HCT116 (cell line): ENCODE measurements around the gene CCL23. TPM values are rescaled to one million over a fixed set of nuclear protein-coding genes. Genes with fewer than 3 reads are reported as not detected.

Source experiments
- ATAC-seq: fragments of 200-7000 bp; cut with Tn5 transposase; 2 replicates; pipeline ENCODE4 v1.9.1; 2020; ENCODE audit warnings: mild to moderate bottlenecking, moderate library complexity
- BruUV-seq: library from RNA; stranded (reverse); fragments of 400-500 nt; replicated peaks from 2 replicates; lab custom pipeline; 2021; lab: Mats Ljungman, UMichigan
- CTCF ChIA-PET: fragments of 300-600 bp; sonication (Branson Sonifier 250); formaldehyde crosslinking; loops from one replicate; lab custom pipeline; 2021; ENCODE audit warnings: antibody characterized with exemption; lab: Charles Lee
- POLR2A ChIA-PET: fragments of 300-600, 350-600 bp; sonication (Branson Sonifier 250); formaldehyde crosslinking; loops from one replicate; lab custom pipeline; 2021; ENCODE audit warnings: antibody characterized with exemption; lab: Charles Lee
- RAD21 ChIA-PET, 2 experiments: fragments of 300-600 bp; sonication (Branson Sonifier 250); formaldehyde crosslinking; loops; one replicate each; lab custom pipeline; 2023; ENCODE audit warnings: low total read pairs in 2 of 2; ENCODE audit not compliant: uncharacterized antibody in 2 of 2, unreplicated experiment in 2 of 2, low non-redundant PET in 1 of 2; lab: Charles Lee
- DNase-seq: peaks from one replicate; pipeline ENCODE4 v3.0.0-alpha.2; 2010; ENCODE audit warnings: low read depth, low spot score
- H2AFZ ChIP-seq: fragments of 200-600 bp; shearing (Covaris generic), sonication (generic); 2 replicates; pipeline ENCODE4 v1.6.1; 2017; ENCODE audit warnings: low read depth, mixed run types, mixed read lengths, antibody characterized with exemption, low read length; ENCODE audit not compliant: poor library complexity, severe bottlenecking
- H3K27ac ChIP-seq: 2 replicates; pipeline ENCODE4 v1.5.1; 2012; ENCODE audit warnings: low read depth, low read length
- H3K27me3 ChIP-seq: fragments of 200-600 bp; sonication (generic); 2 replicates; pipeline ENCODE4 v1.6.1; 2016; ENCODE audit warnings: mixed run types, low read length, mixed read lengths; ENCODE audit not compliant: insufficient read depth
- H3K36me3 ChIP-seq, 2 experiments: fragments of 200-500 bp in 1 of 2; fragments of 200-600 bp in 1 of 2; sonication (Bioruptor generic) in 1 of 2; sonication (generic) in 1 of 2; 2 replicates each; pipeline versions ENCODE4 v1.5.1 to v1.6.1; 2014 to 2016; ENCODE audit warnings: low read length in 2 of 2, inconsistent platforms in 1 of 2, mixed read lengths in 1 of 2, mixed run types in 1 of 2; ENCODE audit not compliant: insufficient read depth in 2 of 2, control insufficient read depth in 1 of 2
- H3K4me1 ChIP-seq, 2 experiments: fragments of 200-600 bp in 1 of 2; sonication (generic) in 1 of 2; 2 replicates each; pipeline versions ENCODE4 v1.5.1 to v1.6.1; 2012 to 2017; ENCODE audit warnings: low read length in 2 of 2, inconsistent platforms in 1 of 2, mild to moderate bottlenecking in 1 of 2, mixed read lengths in 1 of 2, mixed run types in 1 of 2, moderate library complexity in 1 of 2; ENCODE audit not compliant: insufficient read depth in 2 of 2, control insufficient read depth in 1 of 2
- H3K4me2 ChIP-seq: fragments of 200-600 bp; sonication (generic); 2 replicates; pipeline ENCODE4 v1.6.1; 2017; ENCODE audit warnings: mixed run types, low read length, mixed read lengths
- H3K4me3 ChIP-seq, 2 experiments: fragments of 200-600 bp in 1 of 2; sonication (generic) in 1 of 2; replicated peaks in 1 of 2; 2 replicates each; pipeline ENCODE4 v1.5.1; 2011 to 2016; ENCODE audit warnings: low read length in 2 of 2, control low read depth in 1 of 2, low read depth in 1 of 2, mild to moderate bottlenecking in 1 of 2, mixed read lengths in 1 of 2, mixed run types in 1 of 2
- H3K79me2 ChIP-seq: fragments of 200-600 bp; sonication (generic); 2 replicates; pipeline ENCODE4 v1.6.1; 2017; ENCODE audit warnings: mild to moderate bottlenecking, mixed run types, low read length, moderate library complexity, mixed read lengths; ENCODE audit not compliant: insufficient read depth
- H3K9ac ChIP-seq: fragments of 200-600 bp; sonication (generic); 2 replicates; pipeline ENCODE4 v1.6.1; 2016; ENCODE audit warnings: low read length, mixed read lengths
- H3K9me2 ChIP-seq: fragments of 200-600 bp; sonication (generic), shearing (Covaris generic); 2 replicates; pipeline ENCODE4 v1.6.1; 2017; ENCODE audit warnings: mixed run types, mild to moderate bottlenecking, moderate library complexity; ENCODE audit not compliant: insufficient read depth
- H3K9me3 ChIP-seq, 2 experiments: fragments of 200-500 bp in 1 of 2; fragments of 200-600 bp in 1 of 2; sonication (Bioruptor generic) in 1 of 2; sonication (generic) in 1 of 2; 2 replicates each; pipeline ENCODE4 v1.6.1; 2014 to 2017; ENCODE audit warnings: low read length in 2 of 2, mixed read lengths in 2 of 2, inconsistent platforms in 1 of 2, low read depth in 1 of 2, mild to moderate bottlenecking in 1 of 2, mixed run types in 1 of 2, moderate library complexity in 1 of 2; ENCODE audit not compliant: control insufficient read depth in 1 of 2, insufficient read depth in 1 of 2
- H4K20me1 ChIP-seq: fragments of 200-600 bp; sonication (generic), shearing (Covaris generic); 2 replicates; pipeline ENCODE4 v1.6.1; 2017; ENCODE audit warnings: mixed run types, mild to moderate bottlenecking, moderate library complexity; ENCODE audit not compliant: insufficient read depth
- CBX3 ChIP-seq: IDR thresholded peaks from 2 replicates; pipeline ENCODE4 v1.6.1; 2012; ENCODE audit warnings: low read depth
- CTCF ChIP-seq, 3 experiments: fragments of 200-600 bp in 1 of 3; sonication (generic) in 1 of 3; IDR thresholded peaks in 2 of 3; conservative IDR thresholded peaks in 1 of 3; 2 replicates each; pipeline ENCODE4 v1.5.1; 2012 to 2017; ENCODE audit warnings: low read depth in 2 of 3, low read length in 2 of 3, antibody characterized with exemption in 1 of 3, borderline replicate concordance in 1 of 3, control low read depth in 1 of 3, mild to moderate bottlenecking in 1 of 3, mixed read lengths in 1 of 3, mixed run types in 1 of 3, moderate library complexity in 1 of 3; ENCODE audit not compliant: insufficient read depth in 1 of 3
- EGR1 ChIP-seq: IDR thresholded peaks from 2 replicates; pipeline ENCODE4 v1.6.1; 2012; ENCODE audit warnings: low read depth
- ELF1 ChIP-seq: IDR thresholded peaks from 2 replicates; pipeline ENCODE4 v1.6.1; 2012; ENCODE audit warnings: low read depth, borderline replicate concordance
- EZH2 ChIP-seq: fragments of 200-600 bp; sonication (generic); IDR thresholded peaks from 2 replicates; pipeline ENCODE4 v1.6.1; 2017; ENCODE audit warnings: antibody characterized with exemption, mixed run types
- EZH2phosphoT487 ChIP-seq: fragments of 200-600 bp; IDR thresholded peaks from 2 replicates; pipeline ENCODE4 v1.6.1; 2018; ENCODE audit warnings: antibody characterized with exemption, borderline replicate concordance
- FOSL1 ChIP-seq: IDR thresholded peaks from 2 replicates; pipeline ENCODE4 v1.6.1; 2012; ENCODE audit warnings: low read depth
- JUND ChIP-seq: IDR thresholded peaks from 2 replicates; pipeline ENCODE4 v1.6.1; 2012
- POLR2A ChIP-seq: IDR thresholded peaks from 2 replicates; pipeline ENCODE4 v1.7.0; 2011; ENCODE audit warnings: borderline replicate concordance; ENCODE audit not compliant: insufficient read depth, insufficient read length; ENCODE audit errors: extremely low read depth
- POLR2AphosphoS5 ChIP-seq: IDR thresholded peaks from 2 replicates; pipeline ENCODE4 v1.6.1; 2011; ENCODE audit warnings: mild to moderate bottlenecking, low read depth, low read length, moderate library complexity
- RAD21 ChIP-seq: IDR thresholded peaks from 2 replicates; pipeline ENCODE4 v1.6.1; 2012; ENCODE audit warnings: low read depth, mild to moderate bottlenecking
- SIN3A ChIP-seq: IDR thresholded peaks from 2 replicates; pipeline ENCODE4 v1.6.1; 2012; ENCODE audit warnings: low read depth
- SP1 ChIP-seq: IDR thresholded peaks from 2 replicates; pipeline ENCODE4 v1.6.1; 2012; ENCODE audit warnings: low read depth
- TCF7L2 ChIP-seq: IDR thresholded peaks from 2 replicates; pipeline ENCODE4 v1.7.0; 2011; ENCODE audit warnings: borderline replicate concordance, inconsistent platforms; ENCODE audit not compliant: insufficient read depth, insufficient read length; ENCODE audit errors: extremely low read depth
- ZBTB33 ChIP-seq: IDR thresholded peaks from 2 replicates; pipeline ENCODE4 v1.6.1; 2011; ENCODE audit warnings: mild to moderate bottlenecking, low read length, moderate library complexity; ENCODE audit not compliant: insufficient replicate concordance; ENCODE audit errors: extremely low read depth
- ZFX ChIP-seq: fragments of 450-650 bp; IDR thresholded peaks from 2 replicates; pipeline ENCODE4 v1.6.1; 2017
- ZNF274 ChIP-seq: fragments of 200-500 bp; sonication (Bioruptor generic); IDR thresholded peaks from 2 replicates; pipeline ENCODE4 v1.6.1; 2014; ENCODE audit warnings: mild to moderate bottlenecking, low read depth, low read length, inconsistent platforms
- intact Hi-C: fragments of 100-400 bp; cut with micrococcal nuclease; formaldehyde crosslinking; loops from 2 replicates; pipeline ENCODE4 v1.10.0; 2022
- total RNA-seq: library from RNA; stranded (reverse); gene quantifications from one replicate; pipeline ENCODE4 v1.2.1, GENCODE V29; 2021; ENCODE audit not compliant: unreplicated experiment

CCL23 gene
- total RNA-seq, 1 experiment from 2014 or later, result not detected

- no peaks in the 10 kb centered on the region for H3K4me1 ChIP-seq
- no peak overlapping the region for H3K4me2 ChIP-seq
- H3K36me3 ChIP-seq, result no peaks in the 10 kb centered on the region
- no peak for ATAC-seq
- no peak overlapping the region for H3K27ac ChIP-seq
- RAD21 ChIA-PET, result no interaction called here
- no peaks in the 10 kb centered on the region for H4K20me1 ChIP-seq
- H3K9me2 ChIP-seq, result no peaks in the 10 kb centered on the region
- 0 out of 2 replicates have a peak, but pooled peaks cover 3% of the 10 kb centered on the region for H3K27me3 ChIP-seq
- H2AFZ ChIP-seq, result no peak overlapping the region
- H3K9me3 ChIP-seq, result no peaks in the 10 kb centered on the region
- intact Hi-C loops, result no loop called here
- H3K79me2 ChIP-seq, result no peaks in the 10 kb centered on the region
- BruUV-seq, result no TSS peak
- H3K4me3 ChIP-seq, result no peak overlapping the region
- POLR2A ChIA-PET, result no interaction called here
- CTCF ChIA-PET, result interaction anchor here (0.9 kb wide), 1 partner anchor 16 kb away, joined by 5 read pairs; no protein-coding TSS in a partner anchor
- no peak for DNase-seq
- H3K9ac ChIP-seq, result no peak overlapping the region
- TF ChIP-seq ZFX (no peak), ELF1 (no peak), CTCF (IDR thresholded peaks at IDR 0.05 in 2 of 3, conservative IDR thresholded peaks at IDR 0.05 in 1 of 3; ENCODE audit: borderline replicate concordance in 1 of 3, insufficient read depth in 1 of 3, low read depth in 2 of 3, low read length in 2 of 3) (no peak)
These were observed 38.2 kb upstream of the CCL23 start for GRCh38 chr17:36055921-36056520.

GRCh38 chr17:36055171-36055570 lies 37.4 kb upstream of the CCL23 start:
- no peak overlapping the region for H3K27ac ChIP-seq
- no peak overlapping the region for H2AFZ ChIP-seq
- POLR2A ChIA-PET, result no interaction called here
- H3K79me2 ChIP-seq, result no peaks in the 10 kb centered on the region
- DNase-seq (no peak), ATAC-seq (no peak)
- H3K27me3 ChIP-seq, result 0 out of 2 replicates have a peak, but pooled peaks cover 3% of the 10 kb centered on the region
- H3K9me2 ChIP-seq, result no peaks in the 10 kb centered on the region
- H3K9ac ChIP-seq, result no peak overlapping the region
- BruUV-seq, result no TSS peak
- no peaks in the 10 kb centered on the region for H3K9me3 ChIP-seq
- no peaks in the 10 kb centered on the region for H4K20me1 ChIP-seq
- intact Hi-C loops, result no loop called here
- H3K36me3 ChIP-seq, result no peaks in the 10 kb centered on the region
- no peaks in the 10 kb centered on the region for H3K4me1 ChIP-seq
- RAD21 ChIA-PET, result no interaction called here
- H3K4me3 ChIP-seq, result no peak overlapping the region
- no peak overlapping the region for H3K4me2 ChIP-seq
- CTCF ChIA-PET, result no interaction called here
- TF ChIP-seq EZH2 (no peak), EZH2phosphoT487 (no peak), JUND (no peak), CBX3 (no peak), POLR2AphosphoS5 (no peak), POLR2A (no peak), ZBTB33 (no peak), SP1 (no peak), RAD21 (no peak), TCF7L2 (no peak), FOSL1 (no peak), SIN3A (no peak), ZNF274 (no peak), ELF1 (no peak), EGR1 (no peak)
